Fibroblast of skin of scalp (primary cell): Measurements from ENCODE around the gene GLCCI1.
"Not testable (repeated sequence)": the region's sequence is repeated elsewhere in the genome, so short reads cannot be mapped to it uniquely, and the experiment has no call there.

Experiments
- DNase-seq: peaks from one replicate; pipeline ENCODE4 v3.0.0-alpha.2; 2013

The GLCCI1 gene

GRCh38 chr7:7990441-7990761 is 21.8 kb downstream of the GLCCI1 start:
- no peak for DNase-seq

- no peak for DNase-seq
These were observed 23.9 kb downstream of the GLCCI1 start for GRCh38 chr7:7992506-7992905.

- DNase-seq = not testable (repeated sequence)
These were observed 26.8 kb downstream of the GLCCI1 start for GRCh38 chr7:7995348-7995747.

- DNase-seq = peak; percentile 31
These were observed 28.0 kb downstream of the GLCCI1 start for GRCh38 chr7:7996568-7996967.

- no peak for DNase-seq
These were observed 31.8 kb downstream of the GLCCI1 start for GRCh38 chr7:8000315-8000941.

- DNase-seq = no peak
These were observed 34.5 kb downstream of the GLCCI1 start for GRCh38 chr7:8003077-8003476.

GRCh38 chr7:8005279-8005678 is 36.7 kb downstream of the GLCCI1 start:
- DNase-seq = no peak

GRCh38 chr7:8014399-8014798 is 45.8 kb downstream of the GLCCI1 start:
- DNase-seq = no peak

GRCh38 chr7:8015100-8015745 is 46.6 kb downstream of the GLCCI1 start:
- no peak for DNase-seq

GRCh38 chr7:8015746-8016120 is 47.1 kb downstream of the GLCCI1 start:
- no peak for DNase-seq

- no peak for DNase-seq
These were observed 48.8 kb downstream of the GLCCI1 start for GRCh38 chr7:8017423-8017822.

GRCh38 chr7:8018961-8019360 is 50.4 kb downstream of the GLCCI1 start:
- DNase-seq = no peak

GRCh38 chr7:8022628-8023027 is 54.0 kb downstream of the GLCCI1 start:
- no peak for DNase-seq

- no peak for DNase-seq
These were observed 66.6 kb downstream of the GLCCI1 start for GRCh38 chr7:8035192-8035591.

GRCh38 chr7:8035647-8036518 is 67.3 kb downstream of the GLCCI1 start:
- peak; percentile 24 for DNase-seq

- DNase-seq = peak; percentile 19
These were observed 68.6 kb downstream of the GLCCI1 start for GRCh38 chr7:8037151-8037550.

- DNase-seq = no peak
These were observed 72.3 kb downstream of the GLCCI1 start for GRCh38 chr7:8040768-8041369.

- DNase-seq = peak; percentile 50
These were observed 74.4 kb downstream of the GLCCI1 start for GRCh38 chr7:8042796-8043535.

- no peak for DNase-seq
These were observed 76.3 kb downstream of the GLCCI1 start for GRCh38 chr7:8044761-8045430.

- DNase-seq = not testable (repeated sequence)
These were observed 79.5 kb downstream of the GLCCI1 start for GRCh38 chr7:8048067-8048466.

GRCh38 chr7:8051373-8051772 is 82.8 kb downstream of the GLCCI1 start:
- no peak for DNase-seq

- no peak for DNase-seq
These were observed 83.4 kb downstream of the GLCCI1 start for GRCh38 chr7:8051998-8052397.
